Testis (tissue), 2 donors: ENCODE measurements around the gene SLC4A2.

Experiments used
- POLR2A ChIP-seq: fragments of 450-650 bp; IDR thresholded peaks from one replicate; pipeline ENCODE4 v1.6.1; 2017; ENCODE audit warnings: antibody characterized with exemption, mild to moderate bottlenecking, moderate library complexity
- TF ChIP-seq, protein P1 (sequence below), 3 experiments: fragments of 450-650 bp in 2 of 3; fragments of 200-600 bp in 1 of 3; sonication (generic) in 1 of 3; IDR thresholded peaks; one replicate each; pipeline ENCODE4 v1.5.1; 2016 to 2019; ENCODE audit warnings: antibody characterized with exemption in 3 of 3, mild to moderate bottlenecking in 2 of 3, moderate library complexity in 1 of 3

DNA sequence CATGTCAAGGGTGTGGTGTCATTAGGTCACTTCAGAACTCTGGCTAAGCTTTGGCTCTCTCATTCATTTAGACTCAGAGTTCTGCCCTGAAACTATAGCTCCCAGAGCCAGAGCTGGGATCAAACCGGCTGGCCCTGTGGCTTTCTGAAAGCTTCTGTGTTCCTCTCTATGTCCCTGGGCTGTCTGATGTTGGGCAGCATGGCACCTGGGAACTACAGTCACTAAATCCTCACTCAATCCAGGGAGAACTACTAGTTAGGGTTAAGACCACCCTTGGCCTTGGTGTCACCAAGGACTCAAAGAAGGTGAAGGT, 48.3 kb upstream of the SLC4A2 start:
- TF ChIP-seq, protein P1, sequence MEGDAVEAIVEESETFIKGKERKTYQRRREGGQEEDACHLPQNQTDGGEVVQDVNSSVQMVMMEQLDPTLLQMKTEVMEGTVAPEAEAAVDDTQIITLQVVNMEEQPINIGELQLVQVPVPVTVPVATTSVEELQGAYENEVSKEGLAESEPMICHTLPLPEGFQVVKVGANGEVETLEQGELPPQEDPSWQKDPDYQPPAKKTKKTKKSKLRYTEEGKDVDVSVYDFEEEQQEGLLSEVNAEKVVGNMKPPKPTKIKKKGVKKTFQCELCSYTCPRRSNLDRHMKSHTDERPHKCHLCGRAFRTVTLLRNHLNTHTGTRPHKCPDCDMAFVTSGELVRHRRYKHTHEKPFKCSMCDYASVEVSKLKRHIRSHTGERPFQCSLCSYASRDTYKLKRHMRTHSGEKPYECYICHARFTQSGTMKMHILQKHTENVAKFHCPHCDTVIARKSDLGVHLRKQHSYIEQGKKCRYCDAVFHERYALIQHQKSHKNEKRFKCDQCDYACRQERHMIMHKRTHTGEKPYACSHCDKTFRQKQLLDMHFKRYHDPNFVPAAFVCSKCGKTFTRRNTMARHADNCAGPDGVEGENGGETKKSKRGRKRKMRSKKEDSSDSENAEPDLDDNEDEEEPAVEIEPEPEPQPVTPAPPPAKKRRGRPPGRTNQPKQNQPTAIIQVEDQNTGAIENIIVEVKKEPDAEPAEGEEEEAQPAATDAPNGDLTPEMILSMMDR (IDR thresholded peaks at IDR 0.05): no peak
- no peak for TF ChIP-seq POLR2A
